Nephron progenitor cell (in vitro differentiated cells): ENCODE measurements around the gene PROM2.

Experiments
- DNase-seq: peaks from one replicate; pipeline ENCODE4 v3.0.0; 2021
- H3K27ac Mint-ChIP-seq: 2 replicates; pipeline ENCODE4 v1.8.0; 2021; ENCODE audit warnings: mild to moderate bottlenecking, moderate library complexity, mixed read lengths
- H3K27me3 Mint-ChIP-seq: 2 replicates; pipeline ENCODE4 v1.8.0; 2021; ENCODE audit warnings: mild to moderate bottlenecking, low read depth, mixed read lengths; ENCODE audit not compliant: poor library complexity
- H3K36me3 Mint-ChIP-seq: 2 replicates; pipeline ENCODE4 v1.8.0; 2021; ENCODE audit warnings: low read depth, mixed read lengths
- H3K4me1 Mint-ChIP-seq: 2 replicates; pipeline ENCODE4 v1.8.0; 2021; ENCODE audit warnings: mixed read lengths
- H3K4me3 Mint-ChIP-seq: 2 replicates; pipeline ENCODE4 v1.8.0; 2021; ENCODE audit warnings: mild to moderate bottlenecking, moderate library complexity, mixed read lengths
- H3K9me3 Mint-ChIP-seq: 2 replicates; pipeline ENCODE4 v1.8.0; 2021; ENCODE audit warnings: mild to moderate bottlenecking, moderate library complexity, mixed read lengths
- TF ChIP-seq, protein P1 (sequence below): fragments of 200-600 bp; sonication (generic); IDR thresholded peaks from 2 replicates; pipeline ENCODE4 v1.5.0; 2021; ENCODE audit warnings: antibody characterized with exemption

PROM2 gene

DNA sequence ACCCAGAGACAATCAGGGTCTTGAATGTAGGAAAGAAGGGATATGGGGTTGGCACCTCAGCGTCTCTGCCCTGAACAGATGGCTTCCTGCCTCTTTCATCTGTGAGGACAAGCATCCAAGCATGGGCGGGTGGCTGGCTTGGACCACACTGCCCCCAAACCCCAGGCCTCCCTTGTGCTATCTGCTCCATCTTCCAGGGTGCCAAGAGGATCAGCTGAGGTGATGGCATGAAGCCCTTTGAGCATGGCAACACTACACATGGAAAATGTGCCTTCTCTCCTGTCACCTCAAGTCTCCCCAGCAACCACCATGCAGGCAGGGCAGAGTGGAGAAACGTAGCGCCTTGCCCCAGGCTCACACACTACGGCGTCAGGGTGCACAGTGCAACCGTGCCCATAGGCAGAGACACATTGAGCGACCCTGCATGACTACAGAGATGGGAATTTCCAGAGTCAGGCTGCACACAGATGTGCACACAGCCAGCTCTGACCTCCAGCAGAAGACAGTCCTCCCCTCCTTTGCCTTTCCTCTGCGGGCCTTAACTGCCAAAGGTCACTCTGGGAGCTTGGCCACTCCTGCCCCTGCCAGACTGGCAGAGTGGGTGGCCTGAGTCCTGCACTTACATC, 24.4 kb downstream of the PROM2 start:
- H3K27me3 Mint-ChIP-seq = peaks cover 14% of the 10 kb centered on the region
- no peaks in the 10 kb centered on the region for H3K36me3 Mint-ChIP-seq
- no peak for DNase-seq
- TF ChIP-seq, protein P1, sequence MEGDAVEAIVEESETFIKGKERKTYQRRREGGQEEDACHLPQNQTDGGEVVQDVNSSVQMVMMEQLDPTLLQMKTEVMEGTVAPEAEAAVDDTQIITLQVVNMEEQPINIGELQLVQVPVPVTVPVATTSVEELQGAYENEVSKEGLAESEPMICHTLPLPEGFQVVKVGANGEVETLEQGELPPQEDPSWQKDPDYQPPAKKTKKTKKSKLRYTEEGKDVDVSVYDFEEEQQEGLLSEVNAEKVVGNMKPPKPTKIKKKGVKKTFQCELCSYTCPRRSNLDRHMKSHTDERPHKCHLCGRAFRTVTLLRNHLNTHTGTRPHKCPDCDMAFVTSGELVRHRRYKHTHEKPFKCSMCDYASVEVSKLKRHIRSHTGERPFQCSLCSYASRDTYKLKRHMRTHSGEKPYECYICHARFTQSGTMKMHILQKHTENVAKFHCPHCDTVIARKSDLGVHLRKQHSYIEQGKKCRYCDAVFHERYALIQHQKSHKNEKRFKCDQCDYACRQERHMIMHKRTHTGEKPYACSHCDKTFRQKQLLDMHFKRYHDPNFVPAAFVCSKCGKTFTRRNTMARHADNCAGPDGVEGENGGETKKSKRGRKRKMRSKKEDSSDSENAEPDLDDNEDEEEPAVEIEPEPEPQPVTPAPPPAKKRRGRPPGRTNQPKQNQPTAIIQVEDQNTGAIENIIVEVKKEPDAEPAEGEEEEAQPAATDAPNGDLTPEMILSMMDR = no peak
- peaks cover 4% of the 10 kb centered on the region for H3K9me3 Mint-ChIP-seq
- H3K27ac Mint-ChIP-seq = no peak overlapping the region
- peaks cover 26% of the 10 kb centered on the region for H3K4me1 Mint-ChIP-seq
- H3K4me3 Mint-ChIP-seq = no peak overlapping the region

DNA sequence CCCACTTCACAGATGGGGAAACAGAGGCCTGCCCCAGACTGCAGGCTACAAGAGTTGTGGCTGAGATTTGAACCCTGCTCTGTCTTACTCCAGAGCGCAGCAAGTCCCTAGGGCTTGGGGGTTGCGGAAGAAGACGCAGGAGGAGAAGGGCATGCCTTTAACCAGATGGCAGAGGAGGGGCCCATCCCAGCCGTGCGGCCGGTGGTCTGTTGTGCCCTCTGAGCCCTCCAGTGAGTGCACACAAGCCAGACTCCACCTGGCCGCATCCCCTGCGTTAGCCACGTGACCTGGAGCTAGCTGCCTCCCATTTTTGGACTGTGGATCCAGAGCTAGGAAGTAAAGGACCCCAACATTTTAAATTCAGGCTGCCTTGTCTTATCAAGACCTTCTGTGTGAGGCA, 25.7 kb downstream of the PROM2 start:
- peaks cover 26% of the 10 kb centered on the region for H3K4me1 Mint-ChIP-seq
- H3K27ac Mint-ChIP-seq = no peak overlapping the region

GRCh38 chr2:95300450-95300849, 26.2 kb downstream of the PROM2 start:
- Mint-ChIP-seq H3K4me1 (peaks cover 28% of the 10 kb centered on the region), H3K36me3 (no peaks in the 10 kb centered on the region), H3K4me3 (no peak overlapping the region), H3K9me3 (no peaks in the 10 kb centered on the region), H3K27me3 (peaks cover 14% of the 10 kb centered on the region), H3K27ac (no peak overlapping the region)
- DNase-seq = no peak
- TF ChIP-seq, protein P1 = no peak

More for the DNA sequence above, 25.7 kb downstream of the PROM2 start:
- Mint-ChIP-seq H3K36me3 (no peaks in the 10 kb centered on the region), H3K9me3 (no peaks in the 10 kb centered on the region), H3K4me3 (no peak overlapping the region), H3K27me3 (peaks cover 14% of the 10 kb centered on the region)
- no peak for DNase-seq
- TF ChIP-seq, protein P1 = no peak

DNA sequence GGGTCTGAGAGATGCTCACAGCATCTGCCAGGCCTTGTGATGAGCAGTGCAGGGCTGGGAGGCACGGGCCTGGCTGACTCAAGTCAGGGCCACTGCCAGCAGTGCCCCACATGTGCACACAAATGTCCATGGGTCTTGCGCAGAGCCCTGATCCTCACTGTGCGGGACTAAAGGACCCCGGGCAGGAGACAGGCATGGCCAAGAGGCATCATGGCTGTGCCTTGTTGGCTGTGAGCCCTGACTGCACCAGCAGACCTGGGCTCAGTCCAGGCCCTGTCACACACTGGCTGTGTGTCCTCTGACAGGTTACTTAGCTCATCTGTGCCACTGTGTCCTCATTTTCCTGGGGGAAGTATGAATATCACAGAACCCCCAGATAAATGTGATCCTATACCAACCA, 26.9 kb downstream of the PROM2 start:
- H3K9me3 Mint-ChIP-seq = no peaks in the 10 kb centered on the region
- H3K27me3 Mint-ChIP-seq = peaks cover 9% of the 10 kb centered on the region
- no peaks in the 10 kb centered on the region for H3K36me3 Mint-ChIP-seq
- TF ChIP-seq, protein P1 = no peak
- H3K4me3 Mint-ChIP-seq = no peak overlapping the region
- DNase-seq = no peak
- H3K27ac Mint-ChIP-seq = no peak overlapping the region
- H3K4me1 Mint-ChIP-seq = peaks cover 35% of the 10 kb centered on the region

- H3K4me1 Mint-ChIP-seq = peaks cover 37% of the 10 kb centered on the region
- H3K36me3 Mint-ChIP-seq = no peaks in the 10 kb centered on the region
- H3K27ac Mint-ChIP-seq = no peak overlapping the region
- H3K9me3 Mint-ChIP-seq = no peaks in the 10 kb centered on the region
- DNase-seq = no peak
- peaks cover 6% of the 10 kb centered on the region for H3K27me3 Mint-ChIP-seq
- TF ChIP-seq, protein P1 = no peak
- no peak overlapping the region for H3K4me3 Mint-ChIP-seq
Observed at GRCh38 chr2:95301876-95302641, 27.8 kb downstream of the PROM2 start.
